ENCODE measurements around the gene NOPCHAP1.
"Not testable (repeated sequence)": the region's sequence is repeated elsewhere in the genome, so short reads cannot be mapped to it uniquely, and the experiment has no call there.

NOPCHAP1 gene

GRCh38 chr12:104986022-104986941 is at the start of gene NOPCHAP1:
Gene NOPCHAP1, plus strand, starts transcription at chr12:104986316. Its CDS starts 37 bp downstream, at chr12:104986353.
- DNase-seq (ENCODE audit: low spot score): peak; percentile 98

GRCh38 chr12:104938371-104938770 is 47.7 kb upstream of the NOPCHAP1 start:
- DNase-seq (ENCODE audit: low spot score): peak; percentile 17

- DNase-seq (ENCODE audit: low spot score): no peak
These were observed 47.0 kb upstream of the NOPCHAP1 start for GRCh38 chr12:104939089-104939488.

- no peak for DNase-seq (ENCODE audit: low spot score)
These were observed 44.7 kb upstream of the NOPCHAP1 start for GRCh38 chr12:104941454-104941853.

- no peak for DNase-seq (ENCODE audit: low spot score)
These were observed 44.0 kb upstream of the NOPCHAP1 start for GRCh38 chr12:104942075-104942474.

- not testable (repeated sequence) for DNase-seq (ENCODE audit: low spot score)
These were observed 42.7 kb upstream of the NOPCHAP1 start for GRCh38 chr12:104943401-104943800.

- DNase-seq (ENCODE audit: low spot score): no peak
These were observed 41.9 kb upstream of the NOPCHAP1 start for GRCh38 chr12:104944252-104944651.

GRCh38 chr12:104948716-104949115 is 37.4 kb upstream of the NOPCHAP1 start:
- not testable (repeated sequence) for DNase-seq (ENCODE audit: low spot score)

- DNase-seq (ENCODE audit: low spot score): peak; percentile 31
These were observed 34.2 kb upstream of the NOPCHAP1 start for GRCh38 chr12:104951759-104952509.

GRCh38 chr12:104952816-104953215 is 33.3 kb upstream of the NOPCHAP1 start:
- no peak for DNase-seq (ENCODE audit: low spot score)

GRCh38 chr12:104953323-104953722 is 32.8 kb upstream of the NOPCHAP1 start:
- no peak for DNase-seq (ENCODE audit: low spot score)

- DNase-seq (ENCODE audit: low spot score): no peak
These were observed 30.4 kb upstream of the NOPCHAP1 start for GRCh38 chr12:104955703-104956102.

GRCh38 chr12:104956870-104957718 is 29.0 kb upstream of the NOPCHAP1 start:
- DNase-seq (ENCODE audit: low spot score): no peak

GRCh38 chr12:104957719-104958000 is 28.5 kb upstream of the NOPCHAP1 start:
- peak; percentile 42 for DNase-seq (ENCODE audit: low spot score)

GRCh38 chr12:104958001-104958804 is 27.9 kb upstream of the NOPCHAP1 start, which contains the start of gene SLC41A2:
Gene SLC41A2, minus strand, starts transcription at chr12:104958290. Its CDS starts 29,763 bp downstream, at chr12:104928527.
- DNase-seq (ENCODE audit: low spot score): peak; percentile 98

GRCh38 chr12:104958805-104959334 is 27.2 kb upstream of the NOPCHAP1 start:
- DNase-seq (ENCODE audit: low spot score): peak; percentile 9

GRCh38 chr12:104959335-104959841 is 26.7 kb upstream of the NOPCHAP1 start:
- peak; percentile 35 for DNase-seq (ENCODE audit: low spot score)

- no peak for DNase-seq (ENCODE audit: low spot score)
These were observed 25.7 kb upstream of the NOPCHAP1 start for GRCh38 chr12:104960464-104960863.

- no peak for DNase-seq (ENCODE audit: low spot score)
These were observed 22.4 kb upstream of the NOPCHAP1 start for GRCh38 chr12:104963757-104964156.

- no peak for DNase-seq (ENCODE audit: low spot score)
These were observed 21.8 kb upstream of the NOPCHAP1 start for GRCh38 chr12:104964167-104964855.
